Measurements from ENCODE around the gene PCBP3. TPM values are rescaled to one million over a fixed set of nuclear protein-coding genes. Genes with fewer than 3 reads are reported as not detected.

Gene PCBP3
- total and polyA plus RNA-seq, 2 of the 13 experiments (the other 11 are each of a cell fraction or from before 2014, with no cell fraction given), result not detected

DNA sequence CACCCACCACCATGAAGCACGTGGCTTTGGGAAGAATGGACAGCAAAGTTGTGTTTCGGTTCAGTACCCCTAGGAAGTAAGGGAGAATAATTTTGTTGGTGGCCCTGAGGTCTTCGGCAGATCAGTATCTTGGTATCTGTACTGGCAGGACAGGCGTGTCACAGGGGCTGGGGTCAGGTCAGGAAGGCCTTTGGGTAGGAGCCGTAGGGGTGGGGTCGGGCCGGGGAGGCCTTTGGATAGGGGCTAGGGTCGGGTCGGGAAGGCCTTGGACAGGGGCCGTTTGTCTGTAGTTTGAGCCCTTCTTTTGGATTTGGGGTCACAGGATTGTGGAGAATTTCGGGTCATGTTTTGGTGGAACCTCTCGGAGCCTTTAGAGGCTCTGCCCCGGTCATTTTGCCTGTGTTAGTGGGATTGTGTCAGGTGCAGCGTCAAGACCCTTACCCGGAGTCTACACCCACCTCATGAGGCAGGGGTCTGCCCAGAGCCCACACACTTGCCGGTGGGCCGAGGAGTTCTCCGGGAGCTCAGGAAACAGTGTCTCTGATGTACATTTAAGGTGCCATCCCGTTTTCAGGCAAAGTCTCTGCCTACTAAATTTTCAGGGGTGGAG lies 262.8 kb downstream of the PCBP3 start:
- no peak for ATAC-seq
- 30% methylated on average over 12 of the region's 19 CpGs for WGBS (ENCODE audit: low lambda C conversion rate)
- CTCF ChIA-PET (ENCODE audit: low intra/inter-chr PET ratio, low total read pairs), result no interaction called here

More for the DNA sequence above, 262.8 kb downstream of the PCBP3 start:
- H4K20me1 ChIP-seq (ENCODE audit: insufficient read depth, low read length), result no peaks in the 10 kb centered on the region
- no peaks in the 10 kb centered on the region for H3K4me1 ChIP-seq (ENCODE audit: insufficient read depth, low read length)
- FAIRE-seq (no peak), DNase-seq (ENCODE audit: low spot score) (no peak)
- intact Hi-C loops (cut with micrococcal nuclease; ENCODE audit: unreplicated experiment), result no loop called here
- no peak overlapping the region for H2AFZ ChIP-seq (ENCODE audit: low read length)
- H3K4me3 ChIP-seq (replicated peaks in 1 of 3; ENCODE audit: insufficient read depth in 1 of 3, low read depth in 2 of 3, low read length in 3 of 3), result no peak overlapping the region
- no peak overlapping the region for H3K4me2 ChIP-seq (ENCODE audit: low read depth, low read length)
- H3K9ac ChIP-seq (ENCODE audit: insufficient read depth, low read depth, low read length), result no peak overlapping the region
- TF ChIP-seq CREB1 (IDR thresholded peaks at IDR 0.05) (no peak), CREB1 (CRISPR knock-in tag; IDR thresholded peaks at IDR 0.05) (no peak), AGO2 (optimal IDR thresholded peaks at IDR 0.05; ENCODE audit: low read depth, low read length) (no peak), KDM5A (IDR thresholded peaks at IDR 0.05; ENCODE audit: borderline replicate concordance, low read length) (no peak), HNRNPK (IDR thresholded peaks at IDR 0.05; ENCODE audit: low read depth, low read length, poor library complexity, severe bottlenecking) (no peak), AKAP8 (CRISPR knock-in tag; IDR thresholded peaks at IDR 0.05) (no peak), YY1 (IDR thresholded peaks at IDR 0.05; ENCODE audit: insufficient read depth, insufficient replicate concordance, low read depth, low read length) (no peak), ZNF451 (CRISPR knock-in tag; IDR thresholded peaks at IDR 0.05) (no peak), MAFF (IDR thresholded peaks at IDR 0.05; ENCODE audit: low read depth, low read length) (no peak), SATB2 (CRISPR knock-in tag; IDR thresholded peaks at IDR 0.05) (no peak), MTF1 (CRISPR knock-in tag; IDR thresholded peaks at IDR 0.05) (no peak)
- TF ChIP-seq, protein P1, sequence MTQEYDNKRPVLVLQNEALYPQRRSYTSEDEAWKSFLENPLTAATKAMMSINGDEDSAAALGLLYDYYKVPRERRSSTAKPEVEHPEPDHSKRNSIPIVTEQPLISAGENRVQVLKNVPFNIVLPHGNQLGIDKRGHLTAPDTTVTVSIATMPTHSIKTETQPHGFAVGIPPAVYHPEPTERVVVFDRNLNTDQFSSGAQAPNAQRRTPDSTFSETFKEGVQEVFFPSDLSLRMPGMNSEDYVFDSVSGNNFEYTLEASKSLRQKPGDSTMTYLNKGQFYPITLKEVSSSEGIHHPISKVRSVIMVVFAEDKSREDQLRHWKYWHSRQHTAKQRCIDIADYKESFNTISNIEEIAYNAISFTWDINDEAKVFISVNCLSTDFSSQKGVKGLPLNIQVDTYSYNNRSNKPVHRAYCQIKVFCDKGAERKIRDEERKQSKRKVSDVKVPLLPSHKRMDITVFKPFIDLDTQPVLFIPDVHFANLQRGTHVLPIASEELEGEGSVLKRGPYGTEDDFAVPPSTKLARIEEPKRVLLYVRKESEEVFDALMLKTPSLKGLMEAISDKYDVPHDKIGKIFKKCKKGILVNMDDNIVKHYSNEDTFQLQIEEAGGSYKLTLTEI (CRISPR knock-in tag; conservative IDR thresholded peaks at IDR 0.05), result no peak
- TF ChIP-seq, protein P2, sequence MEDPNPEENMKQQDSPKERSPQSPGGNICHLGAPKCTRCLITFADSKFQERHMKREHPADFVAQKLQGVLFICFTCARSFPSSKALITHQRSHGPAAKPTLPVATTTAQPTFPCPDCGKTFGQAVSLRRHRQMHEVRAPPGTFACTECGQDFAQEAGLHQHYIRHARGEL (CRISPR knock-in tag; IDR thresholded peaks at IDR 0.05), result no peak
- TF ChIP-seq, protein P3, sequence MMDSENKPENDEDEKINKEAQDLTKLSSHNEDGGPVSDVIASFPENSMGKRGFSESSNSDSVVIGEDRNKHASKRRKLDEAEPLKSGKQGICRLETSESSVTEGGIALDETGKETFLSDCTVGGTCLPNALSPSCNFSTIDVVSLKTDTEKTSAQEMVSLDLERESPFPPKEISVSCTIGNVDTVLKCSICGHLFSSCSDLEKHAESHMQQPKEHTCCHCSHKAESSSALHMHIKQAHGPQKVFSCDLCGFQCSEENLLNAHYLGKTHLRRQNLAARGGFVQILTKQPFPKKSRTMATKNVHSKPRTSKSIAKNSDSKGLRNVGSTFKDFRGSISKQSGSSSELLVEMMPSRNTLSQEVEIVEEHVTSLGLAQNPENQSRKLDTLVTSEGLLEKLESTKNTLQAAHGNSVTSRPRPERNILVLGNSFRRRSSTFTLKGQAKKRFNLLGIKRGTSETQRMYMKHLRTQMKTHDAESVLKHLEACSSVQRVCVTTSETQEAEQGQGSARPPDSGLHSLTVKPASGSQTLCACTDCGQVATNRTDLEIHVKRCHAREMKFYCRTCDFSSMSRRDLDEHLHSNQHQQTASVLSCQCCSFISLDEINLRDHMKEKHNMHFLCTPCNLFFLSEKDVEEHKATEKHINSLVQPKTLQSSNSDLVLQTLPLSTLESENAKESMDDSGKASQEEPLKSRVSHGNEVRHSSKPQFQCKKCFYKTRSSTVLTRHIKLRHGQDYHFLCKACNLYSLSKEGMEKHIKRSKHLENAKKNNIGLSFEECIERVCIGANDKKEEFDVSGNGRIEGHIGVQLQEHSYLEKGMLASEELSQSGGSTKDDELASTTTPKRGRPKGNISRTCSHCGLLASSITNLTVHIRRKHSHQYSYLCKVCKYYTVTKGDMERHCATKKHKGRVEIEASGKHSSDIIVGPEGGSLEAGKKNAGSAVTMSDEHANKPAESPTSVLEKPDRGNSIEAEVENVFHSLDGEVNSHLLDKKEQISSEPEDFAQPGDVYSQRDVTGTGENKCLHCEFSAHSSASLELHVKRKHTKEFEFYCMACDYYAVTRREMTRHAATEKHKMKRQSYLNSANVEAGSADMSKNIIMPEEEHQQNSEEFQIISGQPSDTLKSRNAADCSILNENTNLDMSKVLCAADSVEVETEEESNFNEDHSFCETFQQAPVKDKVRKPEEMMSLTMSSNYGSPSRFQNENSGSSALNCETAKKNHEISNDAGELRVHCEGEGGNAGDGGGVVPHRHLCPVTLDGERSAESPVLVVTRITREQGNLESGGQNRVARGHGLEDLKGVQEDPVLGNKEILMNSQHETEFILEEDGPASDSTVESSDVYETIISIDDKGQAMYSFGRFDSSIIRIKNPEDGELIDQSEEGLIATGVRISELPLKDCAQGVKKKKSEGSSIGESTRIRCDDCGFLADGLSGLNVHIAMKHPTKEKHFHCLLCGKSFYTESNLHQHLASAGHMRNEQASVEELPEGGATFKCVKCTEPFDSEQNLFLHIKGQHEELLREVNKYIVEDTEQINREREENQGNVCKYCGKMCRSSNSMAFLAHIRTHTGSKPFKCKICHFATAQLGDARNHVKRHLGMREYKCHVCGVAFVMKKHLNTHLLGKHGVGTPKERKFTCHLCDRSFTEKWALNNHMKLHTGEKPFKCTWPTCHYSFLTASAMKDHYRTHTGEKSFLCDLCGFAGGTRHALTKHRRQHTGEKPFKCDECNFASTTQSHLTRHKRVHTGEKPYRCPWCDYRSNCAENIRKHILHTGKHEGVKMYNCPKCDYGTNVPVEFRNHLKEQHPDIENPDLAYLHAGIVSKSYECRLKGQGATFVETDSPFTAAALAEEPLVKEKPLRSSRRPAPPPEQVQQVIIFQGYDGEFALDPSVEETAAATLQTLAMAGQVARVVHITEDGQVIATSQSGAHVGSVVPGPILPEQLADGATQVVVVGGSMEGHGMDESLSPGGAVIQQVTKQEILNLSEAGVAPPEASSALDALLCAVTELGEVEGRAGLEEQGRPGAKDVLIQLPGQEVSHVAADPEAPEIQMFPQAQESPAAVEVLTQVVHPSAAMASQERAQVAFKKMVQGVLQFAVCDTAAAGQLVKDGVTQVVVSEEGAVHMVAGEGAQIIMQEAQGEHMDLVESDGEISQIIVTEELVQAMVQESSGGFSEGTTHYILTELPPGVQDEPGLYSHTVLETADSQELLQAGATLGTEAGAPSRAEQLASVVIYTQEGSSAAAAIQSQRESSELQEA (CRISPR knock-in tag; IDR thresholded peaks at IDR 0.05; ENCODE audit: not compliant biosample characterization), result no peak
- BruUV-seq (replicated peaks), result no TSS peak
- no peak overlapping the region for H3K27ac ChIP-seq (ENCODE audit: extremely low read length, insufficient read depth, low read length)
- POLR2A ChIA-PET, result no interaction called here
- no peaks in the 10 kb centered on the region for H3K79me2 ChIP-seq (ENCODE audit: insufficient read depth, low read length)
- in situ Hi-C loops (cut with HindIII; ENCODE audit: extremely low pct_ligation_motif_present, low pct_unique_long_range_greater_than_20kb), result no loop called here
- H3K27me3 ChIP-seq (ENCODE audit: control insufficient read depth in 1 of 2, insufficient read depth in 2 of 2, low read length in 2 of 2), result peaks cover 4 to 50% of the 10 kb centered on the region in 2 experiments; a peak in 4 of 5 replicates
- H3K36me3 ChIP-seq (replicated peaks in 1 of 2; ENCODE audit: control insufficient read depth in 1 of 2, insufficient read depth in 2 of 2, low read length in 2 of 2), result no peaks in the 10 kb centered on the region
- H3K9me3 ChIP-seq (ENCODE audit: low read length), result no peaks in the 10 kb centered on the region

Measured in HepG2 (cell line).